C1 segment of cervical spinal cord (tissue), 14 donors: ENCODE measurements around the gene C5orf58.

ENCODE experiments used
- DNase-seq, 14 donors: peaks; one replicate each; lab custom pipeline; 2025; lab: John Stamatoyannopoulos, UW

C5orf58 gene, protein sequence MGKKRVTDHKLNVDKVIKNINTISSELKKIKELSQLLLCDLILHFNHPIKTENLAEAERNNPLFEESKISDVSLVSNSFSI

DNA sequence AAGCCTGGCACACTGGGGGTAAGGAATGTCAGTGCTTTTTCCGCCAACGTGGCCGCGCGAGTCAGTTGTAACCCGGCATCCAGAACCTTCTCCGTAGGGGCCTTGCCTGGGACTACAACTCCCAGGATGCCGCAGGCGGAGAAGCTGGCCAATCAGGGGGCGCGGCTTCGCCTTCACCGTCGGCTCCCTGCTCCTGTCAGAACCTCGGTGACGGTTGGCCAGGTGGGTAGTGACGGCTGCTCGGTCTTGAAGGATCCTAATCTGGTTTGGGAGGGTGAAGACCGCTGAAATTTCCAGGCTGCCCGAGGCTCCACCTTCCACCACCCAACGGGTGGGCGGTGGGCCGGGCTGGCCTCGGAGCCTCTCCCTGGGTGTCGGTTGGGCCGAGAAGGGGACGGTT is at the start of gene C5orf58:
Gene C5orf58, plus strand, starts transcription at position 200 of the 400 bp plus-strand sequence. CDS start 1,992 bp downstream, outside the sequence.
- no peak for DNase-seq

DNA sequence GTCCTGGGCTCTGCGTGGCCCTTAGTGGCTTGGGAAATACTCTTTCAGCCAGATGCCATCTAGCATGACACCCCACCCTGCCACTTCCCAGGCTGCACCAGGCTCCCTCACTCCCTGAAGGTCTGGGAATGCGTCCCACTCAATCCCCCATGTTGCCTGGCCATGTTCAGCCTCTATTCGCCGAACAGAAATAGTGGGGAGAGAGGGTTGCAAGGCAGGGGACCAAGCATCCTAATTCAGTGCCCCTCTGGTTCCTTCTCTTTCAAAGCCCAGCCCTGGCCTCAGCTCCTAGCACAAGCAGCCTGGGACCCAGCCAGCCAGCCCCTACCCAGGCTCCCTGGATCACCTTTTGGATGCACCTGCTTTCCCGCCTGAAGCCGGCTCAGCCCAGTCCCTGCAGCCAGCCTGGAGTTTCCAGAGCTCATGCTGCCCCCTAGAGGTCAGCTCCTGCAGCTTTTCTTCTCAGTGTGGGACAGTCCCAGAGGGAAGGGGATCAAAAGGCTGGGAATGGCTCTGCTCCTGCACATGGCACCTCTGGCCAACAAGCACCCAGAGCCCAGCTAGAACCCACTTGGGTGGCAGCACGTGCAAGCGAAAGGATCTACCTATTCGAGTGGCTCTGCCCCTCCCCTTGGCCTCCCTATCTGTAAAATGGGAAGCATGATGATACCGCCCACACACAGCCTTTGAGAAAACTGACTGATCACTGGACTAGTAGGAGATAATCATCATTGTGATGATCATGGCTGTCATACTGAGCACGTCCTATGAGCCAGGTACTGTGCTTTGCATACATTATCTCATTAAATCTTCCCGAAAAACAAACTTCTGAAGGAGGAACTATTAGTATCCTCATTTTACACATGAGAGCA is 48.7 kb upstream of the C5orf58 start:
- DNase-seq, result peak in 9 of 14 donors; percentile 7 to 55 (median 15)

DNA sequence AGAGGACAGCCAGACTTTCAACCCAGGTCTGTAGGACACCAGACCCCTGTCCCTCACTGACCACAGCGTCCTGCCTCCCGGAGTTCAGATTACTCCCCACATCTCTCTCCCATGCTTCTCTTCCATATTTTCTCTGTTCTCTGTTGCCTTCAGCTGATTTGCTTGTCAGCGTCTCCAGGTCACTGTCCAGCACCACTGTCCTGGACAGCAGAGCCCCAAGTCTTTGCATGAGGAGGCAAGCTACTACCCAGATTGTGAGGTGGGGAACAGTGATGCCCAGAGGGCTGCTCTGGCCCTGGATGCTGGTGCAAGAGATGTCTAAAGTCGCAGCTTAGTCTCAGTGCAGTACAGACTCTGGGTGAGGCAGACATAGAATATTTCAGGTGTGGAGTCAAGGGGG is 48.0 kb upstream of the C5orf58 start:
- DNase-seq, result no peak

DNA sequence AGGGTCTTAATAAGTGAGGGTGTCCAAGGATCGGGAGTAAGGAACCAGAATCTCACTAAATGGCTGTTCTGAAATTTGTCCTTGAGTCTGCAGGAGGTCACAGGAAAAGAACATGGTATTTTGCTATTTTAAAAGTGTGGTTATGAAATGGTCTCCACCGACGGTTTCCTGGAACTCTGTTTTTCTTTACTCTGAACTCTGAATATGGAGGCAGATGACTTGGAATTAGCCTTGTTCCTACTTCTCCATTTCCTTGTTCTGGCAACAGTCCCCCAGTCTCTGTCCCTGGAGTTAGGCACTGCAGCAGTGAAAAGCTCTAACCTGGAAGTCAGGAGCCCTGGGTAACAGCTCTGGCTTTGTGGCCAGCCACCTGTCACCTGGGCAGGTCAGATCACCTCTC is 46.6 kb upstream of the C5orf58 start:
- no peak for DNase-seq

DNA sequence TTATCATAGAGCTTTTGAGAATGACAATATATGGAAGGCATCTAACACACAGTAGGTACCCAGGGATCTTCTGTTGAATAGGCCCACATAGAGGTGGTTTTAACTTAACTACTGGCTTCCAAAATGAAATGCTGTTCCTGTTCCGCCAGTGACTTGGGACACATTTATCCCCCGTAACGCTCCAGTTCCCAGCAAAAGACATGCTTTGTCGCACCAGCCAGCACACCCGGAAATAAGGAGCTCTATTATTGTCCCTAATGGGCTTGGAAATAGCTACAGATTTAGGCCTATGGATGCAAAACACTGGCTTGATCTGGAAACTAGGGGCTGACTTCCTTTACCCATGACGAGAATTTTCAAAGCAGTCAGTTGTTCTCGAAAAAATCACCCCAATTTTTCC is 45.9 kb upstream of the C5orf58 start:
- DNase-seq, result no peak

DNA sequence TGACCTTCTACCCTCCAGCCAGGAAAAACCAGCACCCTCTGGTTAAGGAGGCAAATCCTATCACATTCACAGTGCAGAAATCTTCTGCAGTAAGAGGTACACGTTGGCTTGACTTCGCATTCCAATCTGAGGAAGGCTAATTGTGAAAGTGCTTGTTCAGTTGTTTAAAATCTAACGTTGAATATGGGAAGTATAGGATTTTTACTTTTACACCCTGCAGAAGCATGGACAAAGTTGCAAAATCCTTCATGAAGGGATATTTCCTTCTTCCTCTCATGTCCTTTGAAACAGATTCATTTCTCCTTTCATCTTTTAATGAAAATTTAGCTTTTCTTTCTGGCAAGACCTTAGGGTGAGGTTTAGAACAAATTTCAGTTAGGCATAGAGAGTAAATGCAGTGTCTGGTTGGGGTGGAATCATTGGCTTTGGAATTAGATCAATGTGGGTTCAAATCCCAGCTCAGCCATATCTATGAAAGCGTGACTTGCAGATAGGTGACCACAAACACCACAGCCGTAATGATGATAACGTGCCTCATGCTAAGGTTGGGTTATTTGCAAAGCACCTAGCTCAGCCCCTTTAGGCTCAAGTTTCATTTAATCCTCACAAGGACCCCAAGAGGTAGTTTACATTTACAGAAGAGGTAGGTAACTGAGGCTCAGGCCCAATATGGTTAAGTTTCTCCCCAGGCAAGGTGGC is 42.2 kb upstream of the C5orf58 start:
- no peak for DNase-seq

DNA sequence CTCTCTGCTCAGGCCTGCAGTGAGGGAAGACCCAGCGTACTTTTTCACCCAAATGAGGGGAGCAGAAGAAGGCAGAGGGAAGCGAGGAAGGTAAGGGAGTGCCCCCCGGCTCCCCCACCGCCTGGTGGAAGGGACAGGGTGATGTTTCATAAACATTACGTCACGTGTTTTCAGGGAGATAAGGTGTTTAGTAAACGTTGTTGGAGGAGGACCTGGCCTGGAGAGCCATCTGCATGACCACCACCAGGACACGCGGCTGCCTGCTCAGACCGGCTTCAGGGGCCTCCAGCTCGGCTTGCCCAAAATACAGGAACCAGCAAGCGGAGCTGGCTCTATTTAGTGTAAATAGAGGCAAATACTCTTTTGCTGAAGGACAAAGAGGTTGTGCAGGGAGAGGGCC is 40.0 kb upstream of the C5orf58 start:
- DNase-seq, result no peak

DNA sequence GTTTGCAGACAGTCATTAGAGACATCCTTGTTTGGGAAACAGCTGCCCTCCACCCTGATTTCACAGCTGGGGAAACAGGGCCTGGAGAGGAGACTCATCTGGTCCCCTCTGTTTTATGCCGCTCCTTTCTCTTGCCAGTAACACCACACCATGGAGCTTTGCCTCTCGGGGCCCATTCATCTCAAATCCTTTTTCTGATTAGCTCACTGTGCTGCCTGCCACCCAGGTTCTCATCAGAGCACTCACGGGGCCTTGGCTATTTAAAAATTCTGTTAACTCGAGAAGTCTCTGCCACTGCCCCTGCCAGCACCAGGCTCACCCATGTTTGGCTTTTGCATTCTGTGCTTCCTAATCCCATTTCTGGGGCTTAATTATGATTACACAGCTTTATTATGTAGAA is 36.8 kb upstream of the C5orf58 start:
- no peak for DNase-seq

DNA sequence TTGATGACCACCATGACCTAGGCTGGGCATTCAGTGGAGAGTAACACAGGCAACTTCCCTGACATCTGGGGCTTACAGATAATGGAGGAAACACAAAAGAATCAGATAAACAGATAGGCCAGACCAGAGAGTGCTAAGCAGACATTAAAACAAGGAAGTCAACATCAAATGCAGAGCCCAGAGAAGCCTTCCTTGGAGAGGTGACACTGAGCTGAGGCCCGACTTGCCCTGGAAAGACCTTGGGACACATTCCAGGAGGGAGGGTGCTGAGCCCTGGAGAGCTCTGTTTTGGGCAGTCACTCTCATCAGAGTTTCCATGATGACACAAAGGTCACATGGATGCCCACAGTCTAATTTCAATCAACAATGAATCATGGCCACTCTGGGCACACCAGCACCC is 31.9 kb upstream of the C5orf58 start:
- no peak for DNase-seq

DNA sequence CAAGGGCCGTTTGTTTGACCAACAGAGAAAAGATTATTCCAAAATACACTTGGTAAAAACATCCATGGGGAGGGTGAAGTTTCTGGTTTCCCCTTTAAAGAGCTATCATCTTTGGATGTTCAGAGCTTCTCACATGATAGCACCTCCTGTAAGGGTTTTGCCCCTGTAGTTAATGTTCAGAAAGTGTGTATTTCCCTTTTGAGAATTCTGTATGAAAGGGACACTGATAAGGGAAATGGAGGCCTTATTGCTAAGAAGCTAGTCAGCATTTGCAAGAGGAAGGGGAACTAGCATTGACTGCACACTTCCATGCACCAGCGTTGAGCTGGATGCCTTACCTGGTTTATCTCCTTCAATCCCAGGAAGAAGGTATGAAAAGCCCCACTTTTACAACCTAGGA is 31.5 kb upstream of the C5orf58 start:
- DNase-seq, result no peak

DNA sequence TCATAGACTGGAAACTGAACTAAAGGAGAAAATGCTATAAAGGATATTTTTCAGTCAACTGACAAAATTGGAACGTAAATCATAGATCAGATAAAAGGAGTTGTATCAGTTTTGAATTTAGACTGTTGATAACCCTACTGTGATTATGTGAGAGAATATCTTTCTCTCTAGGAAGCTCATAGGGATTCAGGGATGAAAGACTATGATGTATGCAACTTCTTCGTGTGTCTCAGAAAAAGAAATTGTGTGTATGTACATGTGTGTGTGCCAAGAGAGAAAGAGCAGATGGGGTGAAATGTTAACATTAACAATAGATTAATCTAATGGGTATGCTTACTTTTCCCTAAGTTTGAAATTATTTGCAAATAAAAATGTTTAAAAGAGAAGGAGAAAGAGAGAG is 30.7 kb upstream of the C5orf58 start:
- no peak for DNase-seq

DNA sequence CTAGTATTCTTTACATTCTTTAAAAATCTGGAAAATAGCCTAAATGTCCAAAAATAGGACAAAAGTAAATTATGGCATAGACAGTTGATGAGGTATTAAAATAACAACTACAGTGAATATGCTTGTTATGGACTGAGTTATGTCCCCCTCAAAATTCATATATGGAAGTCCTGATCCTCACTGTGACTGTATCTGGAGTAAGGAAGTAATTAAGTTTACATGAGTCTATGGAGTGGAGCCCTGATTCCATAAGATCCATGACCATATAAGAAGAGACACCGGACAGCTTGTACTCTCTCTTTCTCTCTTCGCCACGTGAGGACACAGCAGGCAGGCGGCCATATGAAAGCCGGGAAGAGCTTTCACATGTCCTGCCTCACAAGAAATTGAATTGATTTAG is 28.6 kb upstream of the C5orf58 start:
- DNase-seq, result no peak

DNA sequence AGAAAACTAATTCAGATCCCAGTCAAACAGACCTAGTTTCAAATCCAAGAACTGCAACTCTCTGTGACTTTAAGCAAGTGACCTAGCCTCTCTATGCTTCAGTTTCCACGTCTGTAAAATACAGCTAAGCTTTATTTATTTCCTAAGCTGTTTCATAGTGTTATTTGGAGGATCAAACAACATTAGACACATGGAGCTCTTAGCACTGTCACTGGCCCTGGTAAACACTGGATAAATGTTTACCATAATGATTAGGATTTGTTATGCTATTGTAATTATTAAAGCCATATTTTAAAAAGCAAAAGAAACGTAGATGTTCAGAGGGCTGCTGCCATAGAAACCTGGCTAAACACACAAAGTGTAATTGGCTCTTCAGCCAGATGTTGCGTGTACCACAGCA is 26.6 kb upstream of the C5orf58 start:
- no peak for DNase-seq

DNA sequence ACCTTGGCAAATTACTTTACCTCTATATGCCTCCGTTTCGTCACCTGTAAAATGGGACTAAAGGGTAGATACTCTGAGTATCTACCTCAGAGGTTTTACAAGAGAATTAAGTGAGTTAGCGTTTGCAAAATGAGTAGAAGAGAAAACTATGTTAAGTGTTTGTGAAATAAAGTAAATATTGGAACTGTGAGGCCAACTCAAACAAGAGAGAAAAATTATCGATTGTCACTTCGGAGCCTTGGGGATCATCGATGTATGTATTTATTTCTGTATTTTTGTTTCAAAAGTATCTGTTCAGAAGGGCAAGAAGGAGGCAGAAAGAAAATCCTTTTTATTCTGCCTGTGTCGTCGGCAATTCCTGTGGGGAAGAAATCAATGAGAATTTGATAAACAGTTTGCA is 25.8 kb upstream of the C5orf58 start:
- DNase-seq, result no peak

DNA sequence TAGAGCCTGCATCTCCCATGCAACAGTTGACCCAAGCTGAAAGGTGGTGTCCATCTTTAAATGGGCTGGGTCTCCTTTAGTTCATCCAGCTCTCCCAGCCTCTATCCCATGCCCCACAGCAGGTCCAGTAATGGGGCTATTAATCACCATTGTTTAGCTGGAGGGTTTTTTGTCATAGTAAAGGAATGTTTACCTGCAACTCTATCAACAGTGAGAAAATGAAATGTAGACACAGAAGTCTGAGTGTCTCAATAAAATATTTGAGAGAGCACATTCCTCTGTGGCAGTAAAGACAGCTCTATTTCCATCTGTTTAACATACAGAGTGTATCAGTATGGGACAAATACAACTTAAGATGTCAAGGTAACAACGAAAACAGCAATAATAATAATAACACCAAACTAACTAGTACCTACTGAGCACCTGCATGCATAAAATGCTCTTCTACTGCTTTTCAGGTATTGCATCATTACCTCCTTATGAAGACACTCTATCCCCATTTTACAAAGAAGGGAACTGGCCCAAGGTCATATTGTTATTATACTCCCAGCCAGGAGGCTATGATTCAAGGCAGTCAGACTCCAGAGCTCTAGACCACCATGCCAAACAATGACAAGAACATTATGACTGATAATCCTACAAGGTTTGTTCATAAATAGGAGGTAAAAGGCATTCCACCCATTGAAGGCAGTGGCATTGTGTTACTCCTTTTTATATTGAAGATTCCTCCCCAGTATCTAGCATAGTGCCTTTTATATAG is 21.0 kb upstream of the C5orf58 start:
- DNase-seq, result no peak

DNA sequence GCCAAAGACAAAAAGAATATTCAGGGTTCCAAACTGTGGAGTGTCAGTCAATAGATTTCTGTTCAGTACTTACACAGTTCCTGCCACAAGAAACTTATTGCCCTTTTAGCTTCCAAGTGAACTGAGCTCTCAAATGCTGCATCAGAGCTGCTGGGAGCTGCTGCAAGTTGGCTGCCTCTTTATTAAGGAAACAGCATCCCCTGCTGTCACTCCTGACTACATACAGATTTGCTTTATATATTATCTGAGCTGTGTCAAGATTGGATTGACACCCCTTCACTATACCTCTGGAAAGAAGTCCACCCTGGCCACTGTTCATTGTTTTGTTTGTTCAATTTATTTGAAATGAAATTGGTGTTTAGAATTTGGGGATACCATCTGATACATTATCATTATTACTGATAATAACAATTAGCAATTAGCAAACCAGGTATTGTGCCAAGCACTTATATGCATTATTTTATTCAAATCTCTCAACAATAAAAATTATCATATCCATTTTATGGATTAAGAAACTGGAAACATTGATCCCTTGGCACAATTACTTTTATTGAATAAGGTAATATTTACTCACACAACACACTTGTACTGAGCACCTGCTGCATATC is 16.4 kb upstream of the C5orf58 start:
- no peak for DNase-seq

DNA sequence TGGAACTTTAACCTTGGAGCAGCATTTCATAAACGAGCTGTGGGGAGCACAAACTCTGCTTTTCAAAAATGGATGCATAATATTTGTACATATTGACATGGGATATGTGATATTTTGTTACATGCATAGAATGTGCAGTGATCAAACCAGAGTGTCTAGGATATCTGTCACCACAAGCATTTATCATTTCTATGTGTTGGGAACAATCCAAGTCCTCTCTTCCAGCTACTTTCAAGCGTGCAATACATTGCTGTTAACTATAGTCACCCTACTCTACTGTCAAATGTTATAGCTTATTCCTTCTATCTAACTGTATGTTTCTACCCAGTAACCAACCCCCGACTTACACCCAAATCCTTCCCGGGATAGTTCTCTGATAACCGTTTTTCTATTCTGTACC is 15.0 kb upstream of the C5orf58 start:
- DNase-seq, result no peak

DNA sequence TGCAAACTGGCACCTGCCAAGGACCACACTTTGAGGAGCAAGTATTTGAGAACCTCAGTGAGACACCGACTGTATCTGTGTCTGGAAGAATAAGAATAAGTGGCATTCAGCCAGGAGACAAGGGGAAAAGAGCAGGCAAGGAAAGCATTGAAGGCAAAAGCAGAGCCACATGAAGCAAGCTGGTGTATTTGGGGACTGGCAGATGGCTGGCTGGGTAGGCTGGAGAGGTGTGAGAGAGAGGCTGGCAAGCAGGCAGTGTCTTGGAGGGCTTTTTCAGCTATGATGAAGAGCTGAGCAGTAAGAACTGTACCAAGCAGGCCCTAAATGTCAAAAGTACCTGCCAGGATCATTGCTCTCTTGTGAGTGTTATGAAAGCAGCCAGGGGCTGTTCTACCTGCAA is 14.1 kb upstream of the C5orf58 start:
- DNase-seq, result peak in 2 of 14 donors; percentile 3 to 43

DNA sequence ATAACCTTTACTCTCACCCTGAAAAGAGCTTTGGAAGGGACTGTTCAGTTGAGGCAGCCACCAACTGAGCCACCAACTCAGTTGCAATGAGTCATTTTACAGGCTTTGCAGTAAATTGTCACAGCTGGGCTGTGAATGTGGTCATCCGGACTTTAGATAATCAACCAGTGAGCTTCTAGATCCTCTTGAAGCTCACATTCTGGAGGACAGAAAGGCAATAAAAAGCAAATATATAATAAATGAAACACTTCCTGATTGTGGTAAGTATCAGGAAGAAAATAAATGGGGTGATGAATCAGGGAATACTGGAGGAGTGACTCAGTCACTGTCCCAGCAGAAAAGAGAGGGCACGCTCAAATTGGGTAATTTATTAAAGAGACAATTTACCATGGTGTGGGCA is 13.2 kb upstream of the C5orf58 start:
- no peak for DNase-seq

DNA sequence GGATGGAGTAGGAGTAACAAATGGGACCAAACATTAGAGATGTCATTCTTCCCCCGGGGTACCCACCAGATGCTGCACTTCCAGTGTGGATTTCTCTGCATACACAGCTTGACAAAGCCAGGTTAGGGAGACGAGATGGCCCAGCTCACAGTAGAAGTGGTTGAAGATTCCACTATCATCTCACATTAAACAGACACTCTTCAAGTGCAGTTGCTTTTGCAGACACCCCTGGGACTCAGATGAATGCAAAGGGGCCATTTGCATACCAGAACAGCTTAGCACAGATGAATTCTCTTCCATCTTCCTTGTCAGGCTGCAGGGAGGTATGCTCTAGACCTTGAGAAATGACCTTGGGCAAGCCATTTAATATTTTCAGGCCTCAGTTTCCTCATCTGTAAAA is 12.6 kb upstream of the C5orf58 start:
- DNase-seq, result no peak

DNA sequence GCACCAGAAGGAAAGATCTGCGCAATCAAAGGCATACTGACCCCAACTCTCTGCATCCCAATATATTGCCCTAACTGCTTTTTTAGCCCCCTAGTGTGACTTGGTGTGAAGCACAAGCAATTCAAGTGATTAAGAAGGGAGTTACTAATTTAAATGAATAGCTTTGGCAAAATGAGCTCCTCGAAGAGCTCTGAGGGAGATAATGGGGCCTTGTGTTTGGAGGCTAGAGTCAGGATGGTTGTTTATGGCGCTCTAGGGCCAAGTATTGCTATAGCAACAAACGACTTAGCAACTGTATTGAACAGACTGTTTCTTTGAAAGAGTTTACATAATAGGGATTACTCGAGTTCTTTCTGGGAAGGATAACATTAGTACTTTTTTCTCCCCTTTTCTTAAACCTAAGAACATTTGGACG is 11.5 kb upstream of the C5orf58 start:
- DNase-seq, result peak in 5 of 14 donors; percentile 6 to 33 (median 10)

DNA sequence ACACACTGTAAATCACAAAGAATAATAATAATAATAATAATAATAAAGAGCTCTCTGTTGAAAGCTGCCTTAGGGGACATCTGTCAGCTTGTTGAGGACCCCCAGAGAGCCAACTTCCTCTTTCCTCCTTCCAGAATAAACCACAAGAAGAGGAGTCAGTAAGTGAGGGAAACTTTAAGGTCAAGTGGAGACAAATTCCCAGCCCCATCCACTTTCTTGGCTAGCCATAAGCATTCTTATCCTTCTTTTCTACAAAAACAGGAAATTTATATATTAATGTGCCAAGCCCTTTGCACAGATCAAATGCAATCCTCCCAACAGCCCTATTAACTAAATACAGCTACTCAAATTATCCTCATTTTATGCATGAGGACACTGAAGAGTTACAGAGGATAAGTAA is 9.4 kb upstream of the C5orf58 start:
- DNase-seq, result no peak
